Bronchial epithelial cell (primary cell): Measurements from ENCODE around the gene MMP14. TPM values are rescaled to one million over a fixed set of nuclear protein-coding genes. Genes with fewer than 3 reads are reported as not detected.
A peak's percentile ranks its signal among the peaks of the same experiment; 100 is the strongest.
"Not testable (repeated sequence)": the region's sequence is repeated elsewhere in the genome, so short reads cannot be mapped to it uniquely, and the experiment has no call there.

ENCODE experiments used
- DNase-seq: peaks from one replicate; pipeline ENCODE4 v3.0.0-alpha.2; 2010; ENCODE audit warnings: low read depth
- FAIRE-seq: peaks from 2 replicates; lab custom pipeline; 2011; peaks lifted over from hg19 to GRCh38; lab: Jason Lieb, UNC
- H3K27me3 ChIP-seq: 2 replicates; pipeline ENCODE4 v1.5.1; 2011; ENCODE audit warnings: low read length; ENCODE audit not compliant: control insufficient read depth, insufficient read depth
- H3K36me3 ChIP-seq: 2 replicates; pipeline ENCODE4 v1.5.1; 2011; ENCODE audit warnings: low read length; ENCODE audit not compliant: control insufficient read depth, insufficient read depth
- H3K4me3 ChIP-seq: 2 replicates; pipeline ENCODE4 v1.5.1; 2011; ENCODE audit warnings: mild to moderate bottlenecking, low read depth, low read length, control low read depth
- CTCF ChIP-seq: IDR thresholded peaks from 2 replicates; pipeline ENCODE4 v1.5.1; 2011; ENCODE audit warnings: mild to moderate bottlenecking, moderate library complexity, low read length, control low read depth, inconsistent platforms; ENCODE audit not compliant: insufficient read depth, severe bottlenecking
- total RNA-seq: library from RNA; depleted of rRNA; stranded (reverse); fragments of >200 nt; gene quantifications from 2 replicates; pipeline ENCODE4 v1.2.1, GENCODE V29; 2014

Gene MMP14
- total RNA-seq, 1 donor from 2014 or later = 126 TPM

- Histone ChIP-seq H3K27me3 (no peaks in the 10 kb centered on the region), H3K36me3 (no peaks in the 10 kb centered on the region), H3K4me3 (no peak overlapping the region)
- no peak for DNase-seq
- no peak for FAIRE-seq
- TF ChIP-seq CTCF = no peak
Measured at GRCh38 chr14:22856428-22856827, 20.0 kb downstream of the MMP14 start.

GRCh38 chr14:22860377-22860776, 24.0 kb downstream of the MMP14 start:
- H3K27me3 ChIP-seq, DNase-seq, FAIRE-seq, H3K36me3 ChIP-seq, H3K4me3 ChIP-seq: not testable (repeated sequence)

GRCh38 chr14:22861651-22862050, 25.3 kb downstream of the MMP14 start:
- DNase-seq = no peak
- no peak for TF ChIP-seq CTCF
- H3K36me3 ChIP-seq = no peaks in the 10 kb centered on the region
- H3K27me3 ChIP-seq = no peaks in the 10 kb centered on the region
- no peak overlapping the region for H3K4me3 ChIP-seq
- FAIRE-seq = no peak

GRCh38 chr14:22864979-22865378, 28.6 kb downstream of the MMP14 start:
- no peak overlapping the region for H3K4me3 ChIP-seq
- TF ChIP-seq CTCF = no peak
- DNase-seq (no peak), FAIRE-seq (no peak)
- no peaks in the 10 kb centered on the region for H3K36me3 ChIP-seq
- no peaks in the 10 kb centered on the region for H3K27me3 ChIP-seq

GRCh38 chr14:22865424-22866405, 29.3 kb downstream of the MMP14 start:
- FAIRE-seq (no peak), DNase-seq (no peak)
- Histone ChIP-seq H3K27me3 (no peaks in the 10 kb centered on the region), H3K4me3 (no peak overlapping the region), H3K36me3 (no peaks in the 10 kb centered on the region)
- peak; percentile 16 for TF ChIP-seq CTCF

- H3K27me3 ChIP-seq = no peaks in the 10 kb centered on the region
- no peak for DNase-seq
- H3K4me3 ChIP-seq = no peak overlapping the region
- no peak for FAIRE-seq
- H3K36me3 ChIP-seq = no peaks in the 10 kb centered on the region
- no peak for TF ChIP-seq CTCF
Measured at GRCh38 chr14:22866874-22867273, 30.5 kb downstream of the MMP14 start.
